CD4-positive, alpha-beta T cell treated with Interleukin-6 at 100 ng/mL for 8 hours (primary cell): ENCODE results near the gene FAM240A.
"Not testable (repeated sequence)": the region's sequence is repeated elsewhere in the genome, so short reads cannot be mapped to it uniquely, and the experiment has no call there.

Source experiments
- DNase-seq: peaks from one replicate; pipeline ENCODE4 v3.0.0-alpha.2; 2020; ENCODE audit warnings: mixed read lengths, low spot score

Gene FAM240A

DNA sequence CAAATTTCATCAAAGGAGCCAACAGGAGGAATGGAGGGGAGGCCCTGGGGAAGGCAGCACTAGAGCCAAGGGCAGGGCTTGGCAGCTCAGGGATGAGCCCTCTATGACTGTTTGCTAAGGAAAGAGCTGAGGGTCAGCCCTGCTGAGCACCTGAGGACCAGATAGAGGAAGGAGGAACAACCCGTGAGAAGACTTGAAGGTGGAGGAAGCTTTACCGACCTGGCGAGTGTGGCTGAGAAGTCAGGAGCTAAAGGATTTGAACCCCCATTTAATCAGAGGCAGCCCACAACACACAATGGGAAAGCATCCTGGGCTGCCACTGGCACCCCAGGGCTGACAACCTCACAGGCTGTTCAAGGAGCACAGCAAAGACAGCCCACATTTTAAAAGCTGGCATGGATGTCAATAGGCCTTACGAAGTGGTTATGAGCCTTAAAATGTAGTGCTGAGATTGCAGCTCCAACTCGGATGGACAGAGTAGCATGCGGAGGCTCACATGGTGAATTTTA, 25.5 kb upstream of the FAM240A start:
- no peak for DNase-seq

DNA sequence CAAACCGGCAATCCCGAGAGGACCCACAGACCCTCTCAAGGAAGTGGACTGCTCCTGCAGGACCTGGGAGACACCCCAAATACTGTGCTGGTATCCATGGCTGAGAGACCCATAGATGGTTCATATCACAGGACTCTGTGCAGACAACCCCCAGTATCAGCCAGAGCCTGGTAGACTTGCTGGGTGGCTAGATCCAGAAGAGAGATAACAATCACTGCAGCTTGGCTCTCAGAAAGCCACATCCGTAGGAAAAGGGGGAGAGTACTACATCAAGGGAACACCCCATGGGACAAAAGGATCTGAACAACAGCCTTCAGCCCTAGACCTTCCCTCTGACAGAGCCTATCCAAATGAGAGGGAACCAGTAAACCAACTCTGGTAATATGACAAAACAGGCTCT, 25.1 kb upstream of the FAM240A start:
- not testable (repeated sequence) for DNase-seq

DNA sequence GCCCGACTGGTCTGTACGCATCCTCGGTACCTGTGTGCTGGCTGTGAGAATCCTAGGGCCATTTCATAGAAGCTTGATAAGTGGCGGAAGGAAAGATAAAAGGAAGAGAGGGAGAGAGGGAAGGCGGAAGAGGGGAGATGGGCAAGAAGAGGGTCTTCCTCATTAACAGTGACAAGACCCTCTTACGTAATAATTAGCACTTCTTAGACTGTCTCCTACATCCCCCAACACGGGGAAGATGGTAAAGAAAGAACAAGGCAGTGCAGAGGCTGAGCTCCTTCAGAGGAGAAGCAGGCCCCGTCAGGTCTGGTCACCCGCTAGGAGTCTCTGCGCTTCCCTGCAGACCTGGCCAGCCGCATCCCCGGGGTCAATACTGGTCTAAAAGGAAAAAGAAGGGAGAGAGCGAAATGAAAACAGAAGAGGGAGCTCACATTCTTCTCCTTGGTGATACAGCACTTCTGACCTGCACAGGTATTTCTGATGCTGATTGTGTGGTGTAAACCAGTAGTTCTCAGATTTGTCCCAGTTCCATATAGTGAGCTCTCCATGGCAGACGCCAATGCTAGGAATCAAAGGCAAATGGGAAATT, 19.0 kb upstream of the FAM240A start:
- no peak for DNase-seq

GRCh38 chr3:46593979-46594378, 18.3 kb upstream of the FAM240A start:
- no peak for DNase-seq

DNA sequence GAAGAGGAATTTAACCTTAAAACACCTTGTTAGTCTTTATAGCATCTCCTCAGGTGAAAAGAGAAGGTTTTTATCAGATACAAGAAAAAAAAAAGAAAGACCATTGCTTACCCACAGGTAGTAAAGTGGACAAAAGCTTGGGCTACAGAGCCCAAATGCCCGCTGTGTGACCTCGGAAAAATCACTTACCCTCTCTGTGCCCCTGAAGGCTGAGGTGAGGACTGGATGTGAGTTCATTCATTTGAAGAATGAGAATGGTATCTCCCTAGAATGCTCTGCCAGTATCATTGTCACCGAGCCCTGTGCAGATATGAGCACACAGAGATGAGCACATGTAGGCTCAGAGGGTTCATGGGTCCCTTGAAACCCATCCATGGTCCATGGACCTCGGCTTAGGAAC, 17.6 kb upstream of the FAM240A start:
- DNase-seq, result no peak

DNA sequence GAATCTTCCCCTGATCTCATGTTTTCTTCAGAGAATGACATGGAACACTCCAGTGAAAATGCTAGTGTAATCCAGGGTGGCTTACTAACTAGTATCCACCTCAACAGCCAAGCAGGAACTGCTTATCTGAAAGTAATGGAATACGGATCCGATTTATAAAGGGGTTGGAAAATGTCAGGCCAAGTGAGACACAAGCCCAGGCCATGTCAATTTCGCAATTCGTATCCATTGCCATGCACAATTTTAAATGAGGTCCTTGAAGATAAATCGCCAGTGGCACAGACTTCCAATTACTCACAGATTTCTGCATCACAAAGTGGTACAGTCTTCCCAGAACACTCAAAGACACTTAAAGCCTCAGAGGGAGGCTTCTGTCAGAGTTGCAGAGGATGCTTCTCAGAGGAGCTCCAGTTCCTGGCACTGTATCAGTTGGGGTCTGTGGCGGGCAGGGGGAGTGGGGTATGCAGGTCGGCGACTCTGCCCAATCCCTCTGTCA, 16.5 kb upstream of the FAM240A start:
- no peak for DNase-seq

DNA sequence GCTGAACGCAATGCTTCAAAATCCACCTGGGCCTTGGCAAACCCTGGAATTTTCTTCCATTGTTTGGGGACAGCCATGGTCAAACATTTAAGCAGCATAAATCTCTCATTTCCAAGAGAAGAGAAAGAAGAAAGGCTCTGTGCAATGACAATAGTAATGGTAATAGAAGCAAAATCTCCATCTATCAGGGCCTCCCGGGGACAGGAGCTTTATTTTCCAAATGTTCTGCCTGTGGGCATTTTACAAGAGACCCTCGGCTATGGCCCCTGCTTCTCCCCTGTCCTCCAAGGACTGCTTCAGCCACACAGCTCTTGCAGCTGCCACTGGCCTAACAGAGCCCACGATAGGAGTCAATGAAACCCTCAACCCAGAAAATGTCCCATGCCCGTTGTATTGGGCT, 12.7 kb upstream of the FAM240A start:
- no peak for DNase-seq

DNA sequence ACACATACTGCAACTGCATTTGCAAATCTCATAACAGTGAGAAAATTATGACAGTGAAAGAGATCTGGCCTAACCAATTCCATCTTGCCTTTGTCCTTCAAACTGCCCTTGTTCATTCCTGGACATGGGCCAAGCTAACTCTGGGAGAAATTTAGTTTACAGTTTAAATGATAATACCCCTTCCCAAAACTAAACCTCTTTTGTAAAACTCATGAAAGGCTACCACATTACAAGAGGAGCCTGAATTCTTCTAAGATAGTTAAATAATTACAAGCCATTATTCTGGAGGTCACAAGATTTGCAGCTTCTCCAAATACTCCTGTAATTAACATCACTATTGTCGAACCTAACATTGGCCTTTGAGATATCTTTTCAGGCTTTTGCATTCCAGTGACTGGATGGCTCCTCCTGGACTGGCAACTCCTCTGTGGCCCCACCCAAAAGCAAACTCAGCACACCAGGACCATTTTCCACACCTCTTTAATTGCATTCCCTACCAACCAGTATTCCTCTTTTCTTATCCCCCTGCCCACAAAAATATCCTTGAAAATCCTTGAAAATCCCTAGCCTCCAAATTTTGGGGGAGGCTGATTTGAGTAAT, 8.8 kb upstream of the FAM240A start:
- DNase-seq, result no peak

DNA sequence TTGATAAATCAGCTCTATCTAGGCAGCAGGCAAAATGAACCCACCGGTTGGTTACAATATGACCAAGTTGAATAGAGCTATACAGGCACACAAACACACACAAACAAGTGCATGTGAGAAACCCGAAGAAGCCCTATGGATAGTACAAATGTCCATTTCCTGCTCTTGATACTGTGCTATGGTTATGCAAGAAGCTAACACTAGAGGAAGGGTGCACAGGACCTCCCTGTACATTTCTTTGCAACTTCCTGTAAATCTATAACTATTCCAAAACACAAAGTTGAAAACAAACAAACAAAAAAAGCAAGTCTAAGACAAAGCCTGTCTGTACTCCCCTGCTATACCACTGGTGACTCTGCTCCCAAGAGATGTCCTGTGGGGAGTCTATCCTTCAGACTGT, 8.2 kb upstream of the FAM240A start:
- DNase-seq, result no peak

DNA sequence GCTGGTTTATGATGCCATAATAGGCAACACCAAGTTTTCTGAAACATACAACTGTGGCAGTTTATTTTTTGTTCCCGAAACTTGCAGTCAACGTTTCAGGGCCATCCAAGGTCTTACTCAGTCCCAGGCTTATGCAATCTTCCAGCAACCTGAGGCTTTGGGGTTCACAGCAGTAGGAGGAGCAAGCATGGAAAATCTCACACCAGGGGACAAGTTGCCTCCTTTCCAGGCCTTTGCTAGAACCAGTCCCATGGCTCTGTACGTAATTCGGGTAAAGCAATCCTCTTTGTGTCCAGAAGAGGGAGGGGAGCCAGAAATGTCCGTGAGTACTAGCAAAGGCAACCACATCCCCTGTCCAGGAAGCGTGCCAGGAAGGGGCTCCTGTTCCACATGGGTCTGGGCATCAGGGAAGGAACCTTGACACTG, 4.7 kb upstream of the FAM240A start:
- no peak for DNase-seq

DNA sequence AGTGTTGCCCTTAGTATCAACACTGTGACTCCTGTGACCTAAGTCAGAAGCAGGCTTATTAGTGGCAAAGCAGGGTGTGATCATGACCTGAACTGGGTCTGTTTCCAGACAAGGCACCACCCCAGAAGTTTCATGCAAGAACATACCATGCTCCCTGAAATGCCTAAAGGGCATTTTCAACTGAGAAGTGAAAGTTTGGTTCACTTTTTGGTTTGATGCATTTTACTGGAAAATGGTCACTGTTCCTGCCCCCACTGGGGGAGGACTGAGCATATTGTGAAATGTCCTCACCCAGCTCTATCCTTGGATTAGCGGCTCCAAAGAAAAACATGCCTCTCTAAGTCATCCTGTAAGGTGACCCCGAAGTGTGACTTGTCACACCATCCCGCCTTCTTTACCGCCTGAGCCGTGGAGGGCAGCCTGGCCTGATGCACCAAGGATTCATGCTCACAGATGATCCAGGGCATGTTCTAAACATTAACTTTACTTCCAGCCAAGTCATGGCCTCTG, 3.1 kb upstream of the FAM240A start:
- no peak for DNase-seq

DNA sequence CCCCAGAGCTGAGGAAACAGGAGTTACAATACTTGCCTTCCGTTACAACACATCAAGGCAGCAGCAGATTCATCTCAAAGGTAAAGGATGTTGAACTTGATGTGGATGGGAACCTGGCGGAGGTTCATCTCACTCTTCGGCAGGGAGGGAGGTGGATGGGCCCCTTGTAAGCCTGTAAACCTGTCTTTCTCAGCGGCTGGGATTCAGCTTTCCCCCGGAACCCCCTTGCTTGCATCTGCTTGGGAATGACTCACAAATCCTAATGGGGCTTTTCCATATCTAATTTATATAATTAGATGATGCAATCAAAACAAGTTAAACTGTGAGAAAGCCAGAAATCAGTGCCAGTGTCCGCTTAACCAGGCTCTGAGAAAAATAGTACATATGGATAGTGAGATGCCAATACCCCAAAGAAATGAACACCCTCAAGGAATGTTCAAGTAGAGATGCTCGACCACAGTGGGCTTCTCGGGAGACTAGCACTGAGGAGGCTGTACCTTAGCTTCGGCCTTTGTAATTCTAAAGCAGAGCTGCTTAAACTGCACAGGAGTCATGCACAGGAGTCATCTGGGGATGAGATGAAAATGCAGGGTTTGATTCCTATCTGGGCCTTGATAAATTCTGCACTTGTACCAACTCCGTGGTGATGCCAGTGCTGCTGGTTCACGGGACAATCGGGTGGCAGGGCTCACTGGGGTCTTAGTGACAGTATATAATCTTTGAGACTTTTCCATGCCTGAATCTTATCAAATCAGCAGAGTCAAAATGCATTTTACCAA, 2.2 kb upstream of the FAM240A start:
- DNase-seq, result no peak

DNA sequence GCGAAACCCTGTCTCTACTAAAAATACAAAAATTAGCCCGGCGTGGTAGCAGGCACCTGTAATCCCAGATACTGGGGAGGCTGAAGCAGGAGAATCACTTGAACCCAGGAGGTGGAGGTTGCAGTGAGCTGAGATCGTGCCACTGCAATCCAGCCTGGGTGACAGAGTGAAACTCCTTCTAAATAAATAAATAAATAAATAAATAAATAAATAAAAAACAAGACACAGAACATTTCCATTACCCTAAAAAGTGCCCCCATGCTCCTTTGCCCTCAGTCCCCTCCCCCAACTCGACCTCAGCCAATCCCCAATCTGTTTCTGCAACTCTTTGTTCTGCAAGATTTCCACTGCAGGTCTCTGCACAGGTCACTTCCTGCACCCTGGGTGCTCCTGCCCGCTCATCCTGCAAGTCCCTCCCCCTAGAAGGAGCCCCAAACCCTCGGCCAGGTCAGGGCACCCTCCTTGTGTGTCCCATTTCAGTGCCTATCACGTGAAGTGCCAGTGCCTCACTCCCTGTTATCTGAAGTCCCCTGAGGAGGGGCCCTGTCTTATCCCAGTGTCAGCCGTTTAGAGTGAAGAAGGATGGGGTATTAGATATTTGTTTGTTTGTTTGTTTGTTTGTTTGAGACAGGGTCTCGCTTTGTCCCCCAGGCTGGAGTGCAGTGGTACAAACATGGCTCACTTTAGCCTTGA, 1.1 kb downstream of the FAM240A start:
- no peak for DNase-seq

DNA sequence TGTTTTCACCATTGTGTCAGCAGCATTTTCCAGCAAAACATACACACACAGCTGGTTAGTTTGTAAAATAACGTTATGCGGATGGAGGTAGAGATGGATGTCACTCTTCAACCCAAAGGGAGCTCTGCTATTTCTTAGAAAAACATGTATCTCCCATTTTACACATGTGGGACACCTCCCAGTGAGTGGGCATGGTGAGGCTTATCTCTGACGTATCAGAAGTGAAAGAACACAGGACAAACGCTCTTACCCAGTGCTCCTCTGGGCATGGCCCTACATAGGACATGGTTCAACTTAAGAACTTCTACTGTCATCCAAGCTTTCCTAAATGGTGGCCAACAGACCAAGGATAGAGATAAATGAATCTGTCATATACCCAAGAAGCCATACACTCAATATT, 2.1 kb downstream of the FAM240A start:
- DNase-seq, result no peak

DNA sequence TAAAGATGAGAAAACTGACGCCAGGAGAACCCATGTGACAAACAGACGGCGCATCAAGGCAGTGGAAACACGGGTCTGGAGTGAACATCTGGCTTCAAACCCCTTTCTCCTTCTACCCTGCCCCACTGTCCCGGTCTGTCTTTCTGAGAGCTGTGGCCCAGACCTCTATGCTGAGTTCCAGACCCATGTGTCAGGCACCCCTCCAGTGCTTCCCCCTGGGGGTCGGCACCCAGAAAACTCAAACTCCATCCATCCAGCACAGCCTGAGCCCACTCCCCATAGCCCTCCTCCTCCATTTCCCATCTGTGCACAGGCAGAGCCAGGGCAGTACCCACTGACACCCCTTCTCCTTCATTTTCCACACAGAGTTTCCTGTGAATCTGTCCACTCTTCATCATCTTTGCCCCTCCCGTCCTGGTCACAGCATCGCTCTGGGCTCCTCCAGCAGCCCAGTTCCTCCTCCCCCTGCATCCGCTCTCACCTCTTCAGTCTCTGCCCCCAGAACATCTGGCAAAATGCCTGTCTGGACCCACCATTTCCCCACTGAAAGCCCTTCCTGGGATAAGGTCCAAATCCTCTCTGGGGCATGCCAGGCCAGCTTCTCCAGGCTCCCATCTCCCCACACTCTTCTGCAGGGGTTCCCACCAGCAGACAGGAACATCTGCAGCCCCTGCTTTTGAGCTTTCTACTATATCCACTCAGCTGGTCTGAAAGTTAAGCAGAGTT, 2.9 kb downstream of the FAM240A start:
- no peak for DNase-seq

DNA sequence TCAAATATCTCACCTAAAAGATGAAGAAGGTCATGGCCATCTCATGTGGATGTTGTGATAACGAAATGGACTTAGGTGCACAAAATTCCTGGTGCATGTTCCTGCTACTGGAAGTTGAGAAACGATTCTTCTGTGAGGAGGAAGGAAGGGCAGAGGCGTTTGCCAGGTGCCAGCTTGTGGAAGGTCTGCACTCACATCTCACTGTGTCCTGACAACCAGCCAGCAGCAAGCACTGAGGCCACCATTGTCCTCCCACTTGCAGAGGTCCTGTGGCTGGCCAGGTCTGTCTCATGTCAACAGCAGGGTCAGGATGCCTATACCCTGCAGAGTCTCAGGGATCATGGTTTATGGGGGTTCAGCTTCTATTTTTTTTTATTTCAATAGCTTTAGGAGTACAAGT, 3.7 kb downstream of the FAM240A start:
- DNase-seq, result no peak

DNA sequence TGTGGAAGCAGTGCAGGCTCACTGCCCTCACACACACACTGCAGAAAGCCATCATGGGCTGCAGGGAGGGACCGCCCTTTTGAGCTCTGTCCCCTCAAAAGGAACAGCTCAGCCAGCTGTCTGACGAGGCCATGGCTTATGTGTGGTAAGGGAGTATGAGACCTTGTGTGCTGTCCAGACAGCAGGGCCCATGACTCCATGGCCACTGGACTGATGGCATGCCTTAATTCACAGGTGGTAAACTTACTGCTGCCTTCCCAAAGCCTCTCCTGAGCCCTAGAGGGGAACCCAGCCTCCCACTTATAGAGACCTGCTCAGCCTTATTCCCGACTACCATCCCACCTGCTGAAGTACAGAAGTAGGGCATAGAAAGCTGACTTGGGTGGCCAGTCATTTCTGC, 5.6 kb downstream of the FAM240A start:
- DNase-seq, result no peak

GRCh38 chr3:46619845-46620778, 7.8 kb downstream of the FAM240A start:
- DNase-seq, result no peak

GRCh38 chr3:46624533-46624932, 12.2 kb downstream of the FAM240A start:
- DNase-seq, result no peak

- no peak for DNase-seq
Measured at GRCh38 chr3:46624975-46625490, 12.7 kb downstream of the FAM240A start.
